ENCODE measurements around the gene ERC2.
"Not testable (repeated sequence)": the region's sequence is repeated elsewhere in the genome, so short reads cannot be mapped to it uniquely, and the experiment has no call there.

Gene ERC2

GRCh38 chr3:55514962-55515361 lies 953.3 kb downstream of the ERC2 start:
- Histone ChIP-seq H3K4me3 (ENCODE audit: low read length) (no peak overlapping the region), H3K9ac (ENCODE audit: low read depth, low read length) (no peak overlapping the region), H3K27me3 (ENCODE audit: control insufficient read depth, insufficient read depth, low read length) (no peaks in the 10 kb centered on the region), H3K36me3 (ENCODE audit: insufficient read depth, low read length) (no peaks in the 10 kb centered on the region), H3K9me3 (replicated peaks; ENCODE audit: low read length) (no peaks in the 10 kb centered on the region), H3K4me1 (ENCODE audit: control insufficient read depth, insufficient read depth, low read length) (peaks cover 25% of the 10 kb centered on the region), H3K4me2 (ENCODE audit: low read length) (no peak overlapping the region)

GRCh38 chr3:55512571-55513343 lies 955.5 kb downstream of the ERC2 start:
- no peaks in the 10 kb centered on the region for H3K36me3 ChIP-seq (ENCODE audit: insufficient read depth, low read length)
- H3K27me3 ChIP-seq (ENCODE audit: control insufficient read depth, insufficient read depth, low read length): no peaks in the 10 kb centered on the region
- H3K4me2 ChIP-seq (ENCODE audit: low read length): peak overlapping the region; percentile 63
- peak overlapping the region; percentile 9 for H3K9ac ChIP-seq (ENCODE audit: low read depth, low read length)
- H3K4me1 ChIP-seq (ENCODE audit: control insufficient read depth, insufficient read depth, low read length): peaks cover 15% of the 10 kb centered on the region
- H3K4me3 ChIP-seq (ENCODE audit: low read length): no peak overlapping the region
- H3K9me3 ChIP-seq (replicated peaks; ENCODE audit: low read length): no peaks in the 10 kb centered on the region

- H3K4me1 ChIP-seq (ENCODE audit: control insufficient read depth, insufficient read depth, low read length): peaks cover 15% of the 10 kb centered on the region
- H3K36me3 ChIP-seq (ENCODE audit: insufficient read depth, low read length): no peaks in the 10 kb centered on the region
- no peaks in the 10 kb centered on the region for H3K27me3 ChIP-seq (ENCODE audit: control insufficient read depth, insufficient read depth, low read length)
- peak overlapping the region; percentile 63 for H3K4me2 ChIP-seq (ENCODE audit: low read length)
- H3K4me3 ChIP-seq (ENCODE audit: low read length): no peak overlapping the region
- no peak overlapping the region for H3K9ac ChIP-seq (ENCODE audit: low read depth, low read length)
- H3K9me3 ChIP-seq (replicated peaks; ENCODE audit: low read length): no peaks in the 10 kb centered on the region
Measured at GRCh38 chr3:55511895-55512570, 956.2 kb downstream of the ERC2 start.

- Histone ChIP-seq H3K9ac (ENCODE audit: low read depth, low read length) (no peak overlapping the region), H3K4me3 (ENCODE audit: low read length) (no peak overlapping the region), H3K4me1 (ENCODE audit: control insufficient read depth, insufficient read depth, low read length) (peaks cover 15% of the 10 kb centered on the region), H3K9me3 (replicated peaks; ENCODE audit: low read length) (no peaks in the 10 kb centered on the region), H3K27me3 (ENCODE audit: control insufficient read depth, insufficient read depth, low read length) (no peaks in the 10 kb centered on the region), H3K36me3 (ENCODE audit: insufficient read depth, low read length) (no peaks in the 10 kb centered on the region), H3K4me2 (ENCODE audit: low read length) (no peak overlapping the region)
Measured at GRCh38 chr3:55508335-55508734, 959.9 kb downstream of the ERC2 start.

DNA sequence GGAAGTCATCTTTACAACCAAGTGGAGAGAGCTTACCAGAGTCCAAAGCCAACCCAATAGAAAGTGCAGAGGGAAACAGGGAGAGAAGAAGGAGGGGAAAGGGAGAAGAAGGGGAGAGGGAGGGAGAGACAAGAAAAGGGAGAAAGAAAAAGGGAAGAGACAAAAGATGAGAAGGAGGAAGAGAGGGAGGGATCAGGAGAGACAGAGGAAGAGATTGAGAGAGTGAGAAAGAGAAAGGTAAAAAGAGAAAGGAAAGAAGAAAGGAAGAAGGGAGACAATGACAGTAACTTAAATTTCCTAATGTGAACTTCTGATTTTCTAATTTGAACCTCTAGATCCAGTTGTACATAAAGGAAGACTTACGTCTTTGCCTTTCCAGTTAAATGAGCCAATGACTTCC lies 960.5 kb downstream of the ERC2 start:
- Histone ChIP-seq H3K9me3 (replicated peaks; ENCODE audit: low read length) (no peaks in the 10 kb centered on the region), H3K9ac (ENCODE audit: low read depth, low read length) (no peak overlapping the region), H3K4me2 (ENCODE audit: low read length) (no peak overlapping the region), H3K27me3 (ENCODE audit: control insufficient read depth, insufficient read depth, low read length) (no peaks in the 10 kb centered on the region), H3K4me1 (ENCODE audit: control insufficient read depth, insufficient read depth, low read length) (peaks cover 12% of the 10 kb centered on the region), H3K4me3 (ENCODE audit: low read length) (no peak overlapping the region), H3K36me3 (ENCODE audit: insufficient read depth, low read length) (no peaks in the 10 kb centered on the region)

DNA sequence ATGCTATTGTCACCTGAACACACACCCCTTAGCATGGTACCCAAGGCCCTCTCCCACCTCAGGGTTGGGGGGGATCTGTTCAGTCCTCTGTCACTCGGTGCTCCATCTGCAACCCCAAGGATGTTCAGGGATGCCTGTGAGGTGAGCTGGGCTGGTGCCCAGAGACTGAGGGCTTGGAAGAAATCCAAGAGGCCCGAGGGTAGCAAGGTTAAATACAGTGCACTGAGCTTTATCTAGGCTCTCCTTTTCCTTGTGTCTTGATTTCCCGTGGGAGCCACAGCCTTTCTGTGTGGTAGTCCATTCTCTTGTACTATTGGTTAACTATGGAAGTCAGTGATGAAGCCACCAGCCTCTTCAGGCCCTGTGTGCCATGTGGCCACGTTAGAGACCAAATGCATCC lies 962.5 kb downstream of the ERC2 start:
- Histone ChIP-seq H3K9me3 (replicated peaks; ENCODE audit: low read length) (no peaks in the 10 kb centered on the region), H3K36me3 (ENCODE audit: insufficient read depth, low read length) (no peaks in the 10 kb centered on the region), H3K4me3 (ENCODE audit: low read length) (no peak overlapping the region), H3K4me2 (ENCODE audit: low read length) (no peak overlapping the region), H3K4me1 (ENCODE audit: control insufficient read depth, insufficient read depth, low read length) (peaks cover 3% of the 10 kb centered on the region), H3K27me3 (ENCODE audit: control insufficient read depth, insufficient read depth, low read length) (no peaks in the 10 kb centered on the region), H3K9ac (ENCODE audit: low read depth, low read length) (no peak overlapping the region)

DNA sequence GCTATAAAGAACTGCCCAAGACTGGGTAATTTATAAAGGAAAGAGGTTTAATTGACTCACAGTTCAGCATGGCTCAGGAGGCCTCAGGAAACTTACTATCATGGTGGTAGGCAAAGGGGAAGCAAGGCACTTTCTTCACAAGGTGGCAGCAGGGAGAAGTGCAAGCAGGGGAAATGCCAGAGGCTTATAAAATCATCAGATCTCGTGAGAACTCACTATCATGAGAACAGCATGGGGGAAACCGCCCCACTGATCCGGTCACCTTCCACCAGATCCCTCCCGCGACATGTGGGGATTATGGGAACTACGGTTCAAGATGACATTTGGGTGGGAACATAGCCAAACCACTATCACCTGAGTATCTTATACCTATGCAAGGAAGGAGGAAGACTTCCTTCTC lies 963.2 kb downstream of the ERC2 start:
- H3K9me3 ChIP-seq (replicated peaks; ENCODE audit: low read length); H3K4me1 ChIP-seq (ENCODE audit: control insufficient read depth, insufficient read depth, low read length); H3K4me3 ChIP-seq (ENCODE audit: low read length); H3K27me3 ChIP-seq (ENCODE audit: control insufficient read depth, insufficient read depth, low read length); H3K9ac ChIP-seq (ENCODE audit: low read depth, low read length); H3K4me2 ChIP-seq (ENCODE audit: low read length); H3K36me3 ChIP-seq (ENCODE audit: insufficient read depth, low read length): not testable (repeated sequence)

- no peak overlapping the region for H3K9ac ChIP-seq (ENCODE audit: low read depth, low read length)
- H3K36me3 ChIP-seq (ENCODE audit: insufficient read depth, low read length): no peaks in the 10 kb centered on the region
- H3K9me3 ChIP-seq (replicated peaks; ENCODE audit: low read length): no peaks in the 10 kb centered on the region
- H3K27me3 ChIP-seq (ENCODE audit: control insufficient read depth, insufficient read depth, low read length): no peaks in the 10 kb centered on the region
- no peak overlapping the region for H3K4me2 ChIP-seq (ENCODE audit: low read length)
- H3K4me3 ChIP-seq (ENCODE audit: low read length): no peak overlapping the region
- H3K4me1 ChIP-seq (ENCODE audit: control insufficient read depth, insufficient read depth, low read length): peaks cover 10% of the 10 kb centered on the region
Measured at GRCh38 chr3:55501905-55502304, 966.4 kb downstream of the ERC2 start.

DNA sequence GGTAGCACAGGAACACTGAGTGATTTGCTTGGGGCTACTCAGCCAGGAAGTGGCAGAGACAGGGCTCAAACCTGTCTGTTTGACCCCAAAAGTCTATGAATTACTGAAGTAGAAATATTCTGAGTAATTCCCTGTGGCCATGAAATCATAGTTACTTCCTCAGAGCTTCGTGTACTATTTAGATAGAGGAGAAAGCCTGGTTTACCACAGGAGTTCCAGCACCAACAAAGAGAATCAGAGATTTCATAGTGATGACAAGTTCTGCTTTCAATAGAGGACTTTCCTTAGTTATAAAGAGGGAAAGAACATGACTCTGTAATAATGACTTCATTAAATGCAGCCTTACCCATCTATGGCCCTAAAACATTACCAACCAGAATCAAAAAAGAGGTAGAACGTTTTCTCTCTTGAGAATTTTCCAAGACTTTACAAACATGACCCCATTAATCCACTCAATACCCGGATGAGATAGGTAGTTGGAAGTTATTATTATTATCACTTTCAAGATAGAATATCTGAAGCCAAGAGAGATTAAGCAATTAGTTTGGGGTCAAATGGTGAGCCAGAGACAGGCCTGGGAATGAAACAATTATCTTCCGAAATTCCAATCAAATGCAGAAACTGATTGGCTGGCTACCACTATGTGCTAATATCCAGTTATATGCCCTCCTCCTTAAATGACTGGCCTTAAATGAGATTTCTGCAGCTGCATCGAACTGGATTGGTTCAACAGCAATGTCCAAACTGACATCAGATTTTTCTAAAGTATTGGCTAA lies 967.5 kb downstream of the ERC2 start:
- Histone ChIP-seq H3K9ac (ENCODE audit: low read depth, low read length) (no peak overlapping the region), H3K4me2 (ENCODE audit: low read length) (no peak overlapping the region), H3K36me3 (ENCODE audit: insufficient read depth, low read length) (no peaks in the 10 kb centered on the region), H3K4me1 (ENCODE audit: control insufficient read depth, insufficient read depth, low read length) (peaks cover 10% of the 10 kb centered on the region), H3K9me3 (replicated peaks; ENCODE audit: low read length) (no peaks in the 10 kb centered on the region), H3K4me3 (ENCODE audit: low read length) (no peak overlapping the region), H3K27me3 (ENCODE audit: control insufficient read depth, insufficient read depth, low read length) (no peaks in the 10 kb centered on the region)

- Histone ChIP-seq H3K4me3 (ENCODE audit: low read length) (no peak overlapping the region), H3K27me3 (ENCODE audit: control insufficient read depth, insufficient read depth, low read length) (no peaks in the 10 kb centered on the region), H3K36me3 (ENCODE audit: insufficient read depth, low read length) (no peaks in the 10 kb centered on the region), H3K9ac (ENCODE audit: low read depth, low read length) (no peak overlapping the region), H3K4me2 (ENCODE audit: low read length) (no peak overlapping the region), H3K4me1 (ENCODE audit: control insufficient read depth, insufficient read depth, low read length) (peaks cover 10% of the 10 kb centered on the region), H3K9me3 (replicated peaks; ENCODE audit: low read length) (no peaks in the 10 kb centered on the region)
Measured at GRCh38 chr3:55498520-55498919, 969.7 kb downstream of the ERC2 start.

DNA sequence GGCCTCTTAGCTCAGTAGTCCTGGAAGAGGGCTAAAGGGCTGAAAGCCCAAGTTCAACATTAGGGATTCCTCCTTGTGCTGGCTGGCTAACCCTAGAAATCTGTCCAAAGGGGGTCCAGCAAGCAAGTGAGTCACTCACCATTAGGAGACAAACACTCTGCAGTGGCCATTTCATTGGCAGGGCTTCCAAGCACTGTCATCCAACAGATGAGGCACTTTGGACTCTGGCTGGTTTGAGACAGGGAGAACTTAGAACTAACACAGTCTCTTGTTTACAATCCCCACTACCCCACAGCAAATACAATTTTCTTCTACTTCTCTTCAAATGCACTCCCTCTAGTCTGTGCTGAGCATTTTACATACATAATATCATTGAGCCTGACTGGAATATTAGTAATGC lies 971.0 kb downstream of the ERC2 start:
- H3K4me1 ChIP-seq (ENCODE audit: control insufficient read depth, insufficient read depth, low read length): peaks cover 10% of the 10 kb centered on the region
- no peak overlapping the region for H3K4me3 ChIP-seq (ENCODE audit: low read length)
- no peak overlapping the region for H3K9ac ChIP-seq (ENCODE audit: low read depth, low read length)
- no peak overlapping the region for H3K4me2 ChIP-seq (ENCODE audit: low read length)
- no peaks in the 10 kb centered on the region for H3K9me3 ChIP-seq (replicated peaks; ENCODE audit: low read length)
- H3K36me3 ChIP-seq (ENCODE audit: insufficient read depth, low read length): no peaks in the 10 kb centered on the region
- H3K27me3 ChIP-seq (ENCODE audit: control insufficient read depth, insufficient read depth, low read length): no peaks in the 10 kb centered on the region
